GM12872 (cell line): ENCODE measurements around the gene CLCN4.

Experiments
- CTCF ChIP-seq: IDR thresholded peaks from 3 replicates; pipeline ENCODE4 v1.5.1; 2011; ENCODE audit warnings: low read depth, mild to moderate bottlenecking, low read length, moderate library complexity; ENCODE audit not compliant: insufficient read depth

Gene CLCN4

GRCh38 chrX:10169175-10169574 lies 12.4 kb downstream of the CLCN4 start:
- no peak for TF ChIP-seq CTCF

GRCh38 chrX:10171249-10171648 lies 14.5 kb downstream of the CLCN4 start:
- no peak for TF ChIP-seq CTCF

- no peak for TF ChIP-seq CTCF
Measured at GRCh38 chrX:10172877-10173276, 16.1 kb downstream of the CLCN4 start.

- TF ChIP-seq CTCF: no peak
Measured at GRCh38 chrX:10173331-10173900, 16.6 kb downstream of the CLCN4 start.

GRCh38 chrX:10174051-10174450 lies 17.3 kb downstream of the CLCN4 start:
- no peak for TF ChIP-seq CTCF

GRCh38 chrX:10174810-10175209 lies 18.0 kb downstream of the CLCN4 start:
- TF ChIP-seq CTCF: no peak

GRCh38 chrX:10175319-10175871 lies 18.6 kb downstream of the CLCN4 start:
- no peak for TF ChIP-seq CTCF
